ENCODE measurements around the gene FAR1.
"Not testable (repeated sequence)": the region's sequence is repeated elsewhere in the genome, so short reads cannot be mapped to it uniquely, and the experiment has no call there.

- TF ChIP-seq CTCF, EZH2, EZH2phosphoT487 (IDR thresholded peaks at IDR 0.05): not testable (repeated sequence)
Measured at GRCh38 chr11:13628634-13629033, 39.8 kb upstream of the FAR1 start.
